ENCODE results near the gene RBPJ.

GRCh38 chr4:26355392-26356052, 34.7 kb downstream of the RBPJ start:
- TF ChIP-seq EZH2phosphoT487 (conservative IDR thresholded peaks at IDR 0.05; ENCODE audit: low read length) (no peak), CTCF (IDR thresholded peaks at IDR 0.05; ENCODE audit: insufficient read depth, low read length, poor library complexity, severe bottlenecking) (no peak)
